Endometrial microvascular endothelial cells (primary cell): ENCODE data around the gene RAB1B. TPM values are rescaled to one million over a fixed set of nuclear protein-coding genes. Genes with fewer than 3 reads are reported as not detected.

ENCODE experiments used
- in situ Hi-C: cut with HindIII; loops from 2 replicates; pipeline ENCODE4 v1.10.0; 2017; ENCODE audit warnings: low sequenced_read_pairs, low pct_unique_long_range_greater_than_20kb; ENCODE audit errors: inconsistent ontology term
- total RNA-seq: library from RNA; depleted of rRNA; stranded (reverse); fragments of >200 nt; gene quantifications from one replicate; pipeline ENCODE4 v1.2.3, GENCODE V29; 2015; ENCODE audit errors: inconsistent ontology term

The RAB1B gene
- total RNA-seq: 190 TPM

DNA sequence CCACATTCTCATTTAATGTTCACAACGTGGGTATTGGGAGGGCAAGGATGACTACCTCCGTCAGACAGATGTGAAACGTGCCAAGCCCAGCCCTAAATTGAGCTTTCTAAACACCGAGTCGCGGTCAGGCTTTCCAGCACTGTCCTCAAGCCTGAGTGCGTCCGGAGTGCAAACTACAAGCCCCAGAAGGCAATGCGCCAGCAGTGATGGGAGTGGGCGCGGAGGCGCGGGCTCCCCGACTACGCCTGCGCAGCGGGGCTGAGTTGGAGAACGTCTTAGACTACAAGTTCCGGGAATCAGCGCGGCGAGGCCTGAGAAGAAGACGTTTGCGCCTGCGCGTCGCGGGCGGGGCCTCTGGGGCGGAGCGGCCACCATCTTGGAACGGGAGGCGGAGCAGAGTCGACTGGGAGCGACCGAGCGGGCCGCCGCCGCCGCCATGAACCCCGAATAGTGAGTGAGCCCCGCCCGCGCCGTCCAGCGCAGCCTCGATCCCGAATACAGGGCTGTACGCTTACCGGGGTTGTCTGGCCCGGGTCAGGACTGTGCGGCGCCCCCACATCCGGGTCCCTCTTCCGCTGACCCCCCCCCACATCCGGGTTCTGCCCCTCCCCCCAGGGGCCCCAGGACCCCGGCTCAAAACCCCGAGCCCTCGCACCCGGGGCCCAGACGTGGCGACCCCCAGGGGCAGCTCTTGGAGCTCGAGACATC is at the start of gene RAB1B:
TSS of gene RAB1B (plus strand) at position 396 of the 708 bp plus-strand sequence. CDS start at position 437, 41 bp downstream.
- in situ Hi-C loops: no loop called here

DNA sequence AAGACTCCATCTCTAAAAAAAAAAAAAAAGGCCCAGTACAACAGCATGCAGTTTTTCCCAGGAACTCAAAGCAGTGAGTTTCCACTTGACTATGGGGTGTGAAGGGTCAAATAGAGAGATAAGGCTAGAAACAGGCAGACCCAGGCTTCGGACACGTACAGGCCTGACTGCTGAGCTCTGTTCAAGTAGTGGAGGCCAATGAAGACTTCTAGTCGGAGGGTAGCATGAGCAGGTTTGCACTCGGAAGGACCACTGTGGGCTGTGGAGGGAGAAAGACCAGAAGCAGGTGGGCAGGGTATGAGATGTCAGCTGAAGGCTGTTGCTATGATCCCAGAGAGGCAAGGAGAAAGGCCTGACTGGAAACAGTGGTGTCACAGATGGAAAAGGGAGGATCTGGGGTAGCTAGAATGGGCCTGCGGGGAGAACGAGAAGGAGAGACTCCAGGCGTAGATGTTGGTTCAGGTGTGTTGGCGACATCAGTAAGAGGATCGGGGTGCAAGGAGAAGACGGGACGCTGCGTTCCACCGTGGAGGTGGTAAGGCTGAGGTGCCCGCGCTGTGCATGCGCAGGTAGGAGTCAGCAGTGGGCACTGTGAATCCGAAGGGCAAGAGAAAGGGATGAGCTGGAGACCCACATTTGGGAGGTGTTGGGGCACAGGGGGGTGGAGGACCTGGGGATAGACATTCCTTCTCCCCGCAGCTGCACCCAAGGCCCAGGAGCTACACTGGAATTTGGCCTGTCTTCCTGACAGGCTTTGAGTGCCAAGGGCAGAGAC is 49.4 kb upstream of the RAB1B start:
- in situ Hi-C loops: no loop called here

DNA sequence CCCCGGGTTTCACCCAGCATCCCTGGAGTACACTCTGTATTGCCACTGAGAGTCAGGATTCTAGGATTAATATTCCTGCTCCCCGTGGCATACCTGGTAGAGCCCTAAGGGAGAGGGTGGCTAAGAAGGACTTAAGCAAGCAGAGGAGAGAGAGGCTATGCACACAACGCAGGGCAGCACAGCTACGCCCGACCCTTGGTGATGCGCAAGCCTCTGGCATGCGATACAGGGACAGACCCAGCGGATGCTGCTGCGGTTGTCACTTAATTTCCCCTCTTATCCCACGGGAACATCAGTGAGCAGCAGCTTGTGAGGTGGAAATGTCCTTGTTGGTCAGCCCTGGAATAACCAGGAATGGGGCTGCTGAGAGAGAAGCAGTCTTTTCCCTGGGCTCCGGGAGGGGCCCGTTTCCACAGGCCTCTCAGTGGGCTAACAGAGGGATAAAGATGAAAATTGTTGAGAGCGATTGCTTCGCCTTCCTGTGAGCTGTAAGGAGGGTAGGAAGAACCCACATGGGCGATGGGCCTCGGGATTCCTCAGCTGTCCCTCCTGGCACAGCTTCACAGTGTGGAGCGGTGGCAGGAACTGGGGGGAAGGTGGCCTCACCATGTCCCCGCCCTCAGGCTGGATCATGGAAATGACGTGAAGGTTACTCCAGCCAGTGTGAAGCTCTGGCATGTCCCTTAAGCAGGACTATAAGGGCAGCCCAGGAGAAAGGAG is 48.4 kb upstream of the RAB1B start:
- in situ Hi-C loops: no loop called here

DNA sequence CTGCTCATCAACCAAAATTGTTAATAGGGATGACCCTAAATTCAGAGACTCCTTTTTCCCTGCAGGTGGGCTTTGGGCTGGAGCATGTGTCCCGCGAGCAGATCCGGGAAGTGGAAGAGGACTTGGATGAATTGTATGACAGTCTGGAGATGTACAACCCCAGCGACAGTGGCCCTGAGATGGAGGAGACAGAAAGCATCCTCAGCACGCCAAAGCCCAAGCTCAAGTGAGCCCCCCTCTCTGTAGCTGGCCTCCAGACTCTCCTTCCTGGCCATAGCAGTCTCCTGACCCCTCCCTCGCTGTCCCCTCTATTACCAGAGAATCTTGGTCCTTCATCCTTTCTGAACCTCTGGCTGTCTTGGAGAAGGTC is 47.9 kb upstream of the RAB1B start:
- in situ Hi-C loops: no loop called here

DNA sequence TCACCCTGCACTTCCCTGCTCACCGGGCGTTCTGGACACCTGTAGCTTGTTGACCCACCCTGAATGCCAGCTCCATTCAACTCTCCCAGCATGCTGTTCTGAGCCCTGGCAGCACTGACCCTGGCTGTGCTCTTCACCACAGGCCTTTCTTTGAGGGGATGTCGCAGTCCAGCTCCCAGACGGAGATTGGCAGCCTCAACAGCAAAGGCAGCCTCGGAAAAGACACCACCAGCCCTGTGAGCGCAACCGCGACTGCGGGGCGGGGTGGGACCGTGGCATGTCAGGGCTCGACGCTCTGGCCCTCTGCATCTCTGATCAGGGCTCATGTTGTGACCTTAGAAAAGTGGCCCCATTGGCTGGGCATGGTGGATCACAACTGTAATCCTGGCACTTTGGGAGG is 47.4 kb upstream of the RAB1B start:
- in situ Hi-C loops: no loop called here

DNA sequence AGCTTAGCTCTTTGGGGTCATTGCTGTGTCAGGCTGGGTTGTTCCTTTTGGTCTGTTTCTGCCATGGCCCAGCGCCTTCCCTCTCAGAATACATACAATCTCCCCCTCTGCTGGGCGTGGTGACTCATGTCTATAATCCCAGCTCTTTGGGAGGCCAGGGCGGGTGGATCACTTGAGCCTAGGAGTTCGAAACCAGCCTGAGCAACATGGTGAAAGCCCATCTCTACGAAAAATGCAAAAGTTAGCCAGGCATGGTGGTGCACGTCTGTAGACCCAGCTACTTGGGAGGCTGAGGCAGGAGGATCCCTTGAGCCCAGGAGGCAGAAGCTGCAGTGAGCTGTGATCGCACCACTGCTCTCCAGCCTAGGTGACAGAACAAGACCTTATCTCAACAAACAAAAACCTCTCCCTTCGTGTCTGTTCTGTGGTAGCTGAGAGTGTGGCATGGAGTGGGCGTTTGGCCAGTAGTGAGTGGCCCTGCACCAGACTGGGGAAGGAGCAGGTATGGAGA is 46.7 kb upstream of the RAB1B start:
- in situ Hi-C loops: no loop called here

DNA sequence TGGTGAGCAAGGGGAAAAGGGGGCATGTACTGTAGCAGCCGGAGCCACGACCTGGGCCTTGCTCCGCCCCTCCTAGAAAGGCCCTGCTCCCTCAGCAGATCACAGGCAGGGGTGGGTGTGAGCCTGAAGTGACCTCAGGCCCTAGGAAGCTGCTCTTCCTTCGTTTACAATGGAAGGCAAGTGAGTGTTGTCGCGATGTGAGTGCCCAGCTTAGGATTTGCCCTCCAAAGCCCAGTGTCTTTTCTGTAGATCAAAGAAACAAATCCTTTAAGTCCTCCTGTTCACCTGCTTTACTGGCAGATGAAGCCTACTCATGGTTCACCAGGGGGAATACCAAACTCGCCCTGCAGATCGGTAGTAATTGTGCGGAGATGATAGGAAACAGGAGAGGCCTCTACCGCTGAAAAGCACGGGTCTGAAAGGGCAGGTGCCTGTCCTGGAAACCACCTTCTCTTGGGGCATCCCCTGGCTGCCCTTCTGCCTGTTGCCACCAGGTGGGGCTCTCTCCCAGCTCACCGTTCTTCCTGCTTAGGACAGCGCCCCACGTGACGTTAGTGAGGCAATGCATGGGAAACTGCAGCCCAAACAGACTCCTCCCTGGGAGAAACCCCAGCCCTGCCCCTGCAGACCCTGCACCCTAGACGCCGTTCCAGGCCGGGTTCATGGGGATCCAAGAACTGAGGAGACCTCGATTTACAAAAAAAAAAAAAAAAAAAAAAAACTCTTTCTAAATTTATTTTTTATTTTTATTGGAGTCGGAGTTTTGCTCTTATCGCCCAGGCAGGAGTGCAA is 45.9 kb upstream of the RAB1B start:
- in situ Hi-C loops: no loop called here

DNA sequence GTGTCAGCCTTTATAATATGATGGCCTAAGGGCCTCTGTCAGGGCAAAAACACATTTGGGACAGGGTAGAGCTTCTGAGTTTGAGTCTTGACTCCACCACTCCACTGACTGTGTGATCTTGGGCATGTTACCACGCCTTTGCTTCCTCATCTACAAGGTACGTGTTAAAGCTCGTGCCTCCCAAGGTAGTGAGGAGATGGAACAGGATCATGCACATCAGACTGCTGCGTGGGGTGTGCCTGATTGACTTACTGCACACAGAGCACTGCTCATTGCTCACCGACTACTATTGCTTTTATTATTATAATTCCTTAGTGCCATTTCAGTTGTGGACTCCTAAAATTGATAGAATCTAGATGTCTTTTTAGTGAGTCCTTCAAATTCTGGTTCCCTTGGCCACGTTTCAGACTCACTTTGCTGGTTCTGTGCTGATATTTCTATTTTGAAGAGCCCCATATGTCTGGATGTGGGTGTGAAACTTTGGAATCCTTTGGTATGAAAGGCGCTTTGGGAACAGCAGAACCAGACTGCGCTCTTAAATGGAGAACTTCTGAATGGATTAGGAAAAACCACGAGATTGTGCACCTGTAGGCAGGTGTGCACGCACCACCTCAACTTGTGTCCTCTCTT is 44.1 kb upstream of the RAB1B start:
- in situ Hi-C loops: no loop called here

DNA sequence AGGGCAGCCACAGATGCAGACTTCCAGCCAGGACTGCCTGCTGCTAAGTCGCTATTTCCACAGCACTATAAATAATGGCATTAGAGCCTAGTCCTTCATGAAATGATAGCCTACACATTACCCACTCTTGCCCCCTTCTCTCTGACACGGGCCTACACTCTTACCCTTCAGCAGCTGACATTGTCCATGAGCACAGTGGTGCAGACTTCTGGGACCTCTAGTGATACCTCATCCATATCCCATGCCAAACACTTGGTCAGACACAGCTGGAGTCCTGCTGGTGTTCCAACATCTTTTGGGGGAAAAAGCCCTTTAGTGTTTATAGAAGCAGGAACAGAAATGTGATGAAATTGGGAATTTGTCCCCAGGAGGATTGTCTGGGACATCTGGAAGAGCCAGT is 43.4 kb upstream of the RAB1B start:
- in situ Hi-C loops: no loop called here

DNA sequence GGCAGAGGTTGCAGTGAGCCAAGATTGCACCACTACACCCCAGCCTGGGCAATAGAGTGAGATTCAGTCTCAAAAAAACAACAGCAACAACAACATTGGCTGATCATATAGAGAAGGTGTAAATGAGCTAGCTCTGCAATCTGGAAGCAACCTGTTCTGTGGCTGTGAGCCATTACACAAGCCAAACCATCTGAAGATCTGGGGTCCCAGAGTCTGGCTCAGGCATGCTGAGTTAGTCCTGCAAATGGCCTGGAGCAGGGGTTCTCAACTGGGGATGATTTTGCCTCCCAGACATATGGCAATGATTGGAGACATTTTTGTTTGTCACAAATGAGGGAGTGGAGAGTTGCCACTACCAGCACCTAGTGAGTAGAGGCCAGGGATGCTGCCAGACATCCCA is 42.3 kb upstream of the RAB1B start:
- in situ Hi-C loops: no loop called here

DNA sequence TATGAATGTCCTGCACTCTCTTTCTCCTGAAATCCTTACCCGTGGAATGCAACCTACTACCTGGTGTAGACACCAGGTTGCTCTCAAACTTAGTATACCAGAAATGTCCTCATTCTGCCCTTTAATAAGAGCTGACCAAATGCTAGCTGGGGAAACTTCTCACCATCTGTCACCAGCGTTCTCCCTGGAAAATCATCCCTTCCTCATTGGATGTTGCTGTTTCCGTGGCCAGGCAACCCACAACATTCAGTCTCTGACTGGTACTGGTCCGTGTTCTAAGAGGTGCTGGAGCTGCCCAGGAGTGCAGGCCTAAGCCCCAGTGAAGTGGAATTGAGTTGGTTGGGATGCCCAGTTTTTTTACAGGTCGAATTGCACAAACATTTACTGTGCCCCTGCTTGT is 40.7 kb upstream of the RAB1B start:
- in situ Hi-C loops: no loop called here

DNA sequence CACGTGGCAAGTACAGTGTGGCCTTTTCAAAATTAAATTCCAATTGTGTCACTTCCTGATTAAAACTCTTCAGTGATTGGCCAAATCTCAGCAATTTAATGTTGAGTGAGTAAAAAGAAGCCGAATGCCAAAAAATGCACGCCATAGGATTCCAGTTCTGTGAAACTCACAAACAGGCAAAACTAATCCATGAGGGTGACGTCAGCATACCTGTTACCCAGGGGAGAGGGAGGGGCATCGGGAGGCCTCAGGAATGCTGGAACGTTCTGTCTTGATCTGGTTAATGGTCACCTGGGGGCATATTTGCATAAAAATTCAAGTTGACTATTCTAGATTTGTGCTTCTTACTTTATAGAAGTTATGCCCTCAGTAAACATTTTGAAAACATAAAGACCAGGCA is 39.9 kb upstream of the RAB1B start:
- in situ Hi-C loops: no loop called here

DNA sequence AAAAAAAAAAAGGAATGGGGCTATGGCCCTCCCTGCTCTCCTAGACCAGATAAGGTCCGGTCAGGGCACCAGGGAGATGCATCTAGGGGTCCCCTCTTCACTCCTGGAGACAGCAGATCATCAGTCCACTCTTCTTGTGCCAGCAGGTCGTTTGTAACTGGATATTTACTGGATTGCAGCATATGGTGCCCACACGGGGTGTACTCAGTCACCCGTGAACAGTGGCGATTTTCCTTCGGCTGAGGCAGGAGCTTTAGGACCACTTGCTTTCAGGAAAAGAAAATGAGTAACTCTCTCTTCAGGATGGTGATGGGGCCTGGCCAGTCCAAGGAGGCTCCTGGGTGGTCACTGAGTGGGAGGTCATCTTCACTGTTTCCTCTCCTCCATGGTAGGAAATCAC is 38.3 kb upstream of the RAB1B start:
- in situ Hi-C loops: no loop called here

DNA sequence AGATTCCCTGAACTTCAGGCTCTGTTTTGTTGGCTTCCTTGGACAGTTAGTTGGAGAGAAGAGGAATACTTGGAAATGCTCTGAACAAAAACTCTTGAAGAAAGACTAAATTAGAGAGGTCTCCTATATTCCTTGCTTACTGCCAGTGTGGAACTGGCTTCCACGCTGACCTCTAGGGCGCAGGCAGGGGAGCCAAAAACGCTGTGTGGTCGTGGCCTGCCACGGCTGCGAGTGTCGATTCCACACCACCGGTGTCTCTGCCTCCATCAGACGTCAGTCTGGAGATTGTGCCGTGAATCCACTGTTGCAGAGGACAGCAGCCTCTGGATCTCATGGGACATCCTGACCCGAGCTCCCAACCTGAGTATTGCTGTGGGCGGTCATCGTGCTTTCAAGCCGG is 37.5 kb upstream of the RAB1B start:
- in situ Hi-C loops: no loop called here

DNA sequence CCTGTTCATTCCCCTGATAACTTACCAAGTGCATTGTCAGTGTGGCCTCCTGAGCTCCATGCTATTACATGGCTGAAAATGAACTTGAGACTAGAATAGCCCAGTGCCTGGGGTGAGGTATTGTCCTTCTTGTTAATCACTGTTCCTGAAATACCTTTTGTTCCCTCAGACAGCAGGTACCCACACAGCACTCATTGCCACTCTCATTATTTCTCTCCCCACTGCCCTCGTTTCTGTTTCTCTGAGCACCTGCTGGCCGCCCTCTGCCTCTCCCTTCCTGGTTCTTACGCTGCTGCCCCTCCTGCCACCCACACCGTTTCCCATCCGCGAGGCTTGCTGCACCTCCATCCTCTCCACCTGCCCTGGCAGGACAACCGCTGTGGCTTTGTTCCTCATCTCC is 36.9 kb upstream of the RAB1B start:
- in situ Hi-C loops: no loop called here

DNA sequence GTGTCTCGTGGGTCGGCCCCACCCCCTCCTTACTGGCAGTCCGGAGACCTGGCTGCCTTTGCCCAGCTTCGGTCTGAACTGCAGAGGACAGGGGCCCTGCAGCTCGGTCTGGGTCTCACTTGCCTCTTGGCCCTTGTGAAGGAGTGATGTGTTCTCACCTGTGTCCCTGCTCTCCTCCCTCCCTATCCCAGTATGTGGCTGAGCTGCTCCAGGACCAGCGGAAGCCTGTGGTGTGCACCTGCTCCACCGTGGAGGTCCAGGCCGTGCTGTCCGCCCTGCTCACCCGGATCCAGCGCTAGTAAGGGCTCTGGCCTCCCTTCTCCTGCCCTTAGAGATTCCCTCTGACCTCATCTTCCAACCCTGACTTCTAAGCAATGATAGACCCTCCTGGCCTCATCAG is 35.7 kb upstream of the RAB1B start:
- in situ Hi-C loops: no loop called here

DNA sequence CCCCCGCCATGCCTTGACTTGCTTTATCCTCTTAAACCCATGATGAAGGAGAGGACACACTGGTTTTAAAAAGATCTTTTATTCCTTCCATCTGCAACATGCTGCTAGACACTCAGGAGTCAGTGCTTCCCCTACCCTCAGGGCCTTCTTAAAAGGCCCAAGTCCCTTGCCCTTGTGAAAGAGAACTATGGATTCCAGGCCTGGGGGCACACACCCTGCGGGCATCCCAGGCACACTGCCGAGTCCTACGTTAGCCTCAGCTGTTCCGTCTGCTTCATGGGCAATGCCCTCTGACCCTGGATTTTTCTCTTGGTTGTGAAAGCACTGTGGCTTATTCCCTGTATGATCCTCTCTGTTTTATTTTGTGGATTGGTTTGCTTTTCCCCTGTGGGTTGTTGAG is 35.1 kb upstream of the RAB1B start:
- in situ Hi-C loops: no loop called here

DNA sequence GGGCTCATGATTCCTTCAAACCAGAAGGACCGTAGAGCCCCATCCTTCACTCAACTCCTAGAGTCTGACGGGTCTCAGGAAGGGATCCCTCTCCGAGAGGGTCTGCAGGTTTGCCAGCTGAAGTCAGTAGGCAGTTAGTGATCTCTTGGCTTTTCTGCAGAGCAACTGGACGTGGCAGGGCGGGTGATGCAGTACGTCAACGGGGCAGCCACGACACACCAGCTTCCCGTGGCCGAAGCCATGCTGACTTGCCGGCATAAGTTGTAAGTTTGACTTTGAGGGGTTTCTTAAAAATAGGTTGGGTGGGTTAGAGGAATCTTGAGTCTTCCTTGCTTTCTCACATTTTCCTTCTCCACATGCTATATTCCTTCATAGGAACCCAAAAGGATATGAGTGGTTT is 33.3 kb upstream of the RAB1B start:
- in situ Hi-C loops: no loop called here

DNA sequence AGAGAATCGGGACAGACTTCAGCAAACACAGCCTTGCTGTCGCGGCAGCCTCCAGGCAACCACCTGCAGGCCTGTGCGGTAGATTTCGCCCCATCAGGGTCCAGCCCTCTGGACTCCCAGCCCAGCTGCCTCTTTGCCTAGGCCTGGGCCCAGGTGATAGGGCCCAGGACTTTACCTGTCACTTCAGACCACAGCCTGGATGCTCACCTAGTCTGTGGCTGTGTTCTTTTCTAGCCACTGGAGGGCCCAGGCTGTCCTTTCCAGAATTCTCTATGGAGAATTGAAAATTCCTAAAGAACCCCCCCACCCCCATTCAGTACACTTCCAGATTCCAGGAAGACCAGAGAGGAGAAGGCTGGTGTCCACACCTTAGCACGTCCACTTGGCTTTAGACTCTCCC is 30.6 kb upstream of the RAB1B start:
- in situ Hi-C loops: no loop called here
